ENCODE measurements around the gene ITPKA.

Gene ITPKA

DNA sequence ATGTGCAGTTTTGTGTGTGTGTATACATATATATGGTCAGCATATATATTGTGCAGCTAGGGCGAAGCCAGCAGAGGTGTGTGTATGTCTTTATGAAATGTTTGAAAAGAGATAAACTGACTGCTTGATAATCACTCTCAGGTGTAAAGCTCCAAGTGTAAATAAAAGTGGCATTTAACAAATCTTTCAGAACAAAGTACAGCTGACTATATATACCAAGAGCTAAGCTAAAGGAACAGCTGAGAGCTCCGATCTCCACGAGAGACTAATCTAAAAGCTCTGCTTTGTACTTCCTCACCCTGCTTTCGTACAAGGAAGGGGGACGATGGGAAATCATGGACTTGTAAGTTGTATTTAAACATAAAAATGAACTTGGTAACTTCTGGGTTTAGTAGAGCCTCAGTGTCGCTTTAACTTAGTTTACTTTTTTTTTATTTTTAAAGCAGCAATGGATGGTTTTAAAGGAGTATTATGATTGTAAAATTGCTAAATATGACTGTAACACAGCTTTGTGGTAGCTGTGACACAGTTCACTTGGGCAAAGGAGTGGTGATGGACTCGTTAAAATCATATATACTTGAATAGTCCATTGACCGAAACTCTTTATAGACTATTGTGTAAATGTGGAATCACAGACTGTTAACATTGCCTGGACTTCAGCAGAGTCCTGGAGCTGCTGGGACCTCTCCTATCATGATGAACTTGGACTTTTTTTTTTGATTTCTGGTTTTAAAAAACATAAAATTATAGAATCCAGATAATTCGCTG, 11.4 kb upstream of the ITPKA start:
- CTCF ChIA-PET = interaction anchor here (3.6 kb wide), 1 partner anchor 16 kb away, joined by 15 read pairs; no protein-coding TSS in a partner anchor
- 100% methylated on average over 4 of the region's 9 CpGs for WGBS (ENCODE audit: insufficient coverage)
- H3K9me3 ChIP-seq (ENCODE audit: control extremely low read depth in 1 of 5, control insufficient read depth in 4 of 5, insufficient read depth in 2 of 5, low read depth in 1 of 5, low read length in 4 of 5) = peaks cover 0 to 11% (median 0%) of the 10 kb centered on the region in 5 experiments
- H3K36me3 ChIP-seq (ENCODE audit: control insufficient read depth in 4 of 4, insufficient read depth in 4 of 4, low read length in 3 of 4) = peaks cover 11 to 56% (median 43%) of the 10 kb centered on the region in 4 experiments
- peaks cover 0 to 4% (median 0%) of the 10 kb centered on the region in 5 experiments for H3K27me3 ChIP-seq (replicated peaks in 2 of 5; ENCODE audit: control insufficient read depth in 4 of 5, insufficient read depth in 5 of 5, low read length in 4 of 5)
- no peak overlapping the region for H3K27ac ChIP-seq (ENCODE audit: insufficient read depth in 1 of 2, low read depth in 1 of 2, low read length in 2 of 2, poor library complexity in 1 of 2, severe bottlenecking in 2 of 2)
- peaks cover 0 to 2% (median 0%) of the 10 kb centered on the region in 4 experiments for H3K4me1 ChIP-seq (ENCODE audit: control extremely low read depth in 1 of 4, control insufficient read depth in 4 of 4, insufficient read depth in 4 of 4, low read length in 3 of 4)
- no peak for DNase-seq
- no peak overlapping the region for H3K4me3 ChIP-seq (ENCODE audit: control insufficient read depth in 1 of 7, extremely low read depth in 1 of 7, insufficient read depth in 4 of 7, low read depth in 2 of 7, low read length in 6 of 7)
- POLR2A ChIA-PET = interaction anchor here (0.5 to 0.6 kb wide), 2 partner anchors 11 to 15 kb away, joined by 3 read pairs; no protein-coding TSS in a partner anchor

DNA sequence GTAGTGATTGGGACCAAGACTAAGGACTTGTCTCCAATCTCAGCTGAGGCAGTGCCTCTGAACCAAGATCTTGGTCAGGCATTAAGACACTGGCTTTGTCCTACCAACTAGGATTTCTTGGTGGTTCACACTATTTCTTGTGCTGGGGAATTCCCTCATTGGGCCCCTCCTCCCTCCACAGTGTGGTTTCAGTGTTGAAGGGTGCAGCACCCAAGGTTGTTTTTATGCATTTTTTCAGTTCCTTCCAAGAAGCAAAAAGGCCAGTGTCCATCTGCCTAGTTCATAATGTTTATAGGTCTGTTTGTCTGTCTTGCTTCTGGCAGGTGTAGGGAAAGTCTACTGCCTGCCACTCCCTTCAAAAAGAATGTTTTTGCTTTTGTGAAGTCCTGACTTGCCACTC, 10.6 kb upstream of the ITPKA start:
- H3K36me3 ChIP-seq (ENCODE audit: control insufficient read depth in 4 of 4, insufficient read depth in 4 of 4, low read length in 3 of 4) = peaks cover 10 to 52% (median 38%) of the 10 kb centered on the region in 4 experiments
- no peak overlapping the region for H3K4me3 ChIP-seq (ENCODE audit: control insufficient read depth in 1 of 7, extremely low read depth in 1 of 7, insufficient read depth in 4 of 7, low read depth in 2 of 7, low read length in 6 of 7)
- ChIA-PET CTCF (interaction anchor here (3.6 kb wide), 1 partner anchor 17 kb away, joined by 15 read pairs; no protein-coding TSS in a partner anchor), POLR2A (interaction anchor here (1.6 kb wide), 1 partner anchor 17 kb away, joined by 5 read pairs; no protein-coding TSS in a partner anchor)
- H3K9me3 ChIP-seq (ENCODE audit: control extremely low read depth in 1 of 5, control insufficient read depth in 4 of 5, insufficient read depth in 2 of 5, low read depth in 1 of 5, low read length in 4 of 5) = peaks cover 0 to 11% (median 0%) of the 10 kb centered on the region in 5 experiments
- H3K27me3 ChIP-seq (replicated peaks in 2 of 5; ENCODE audit: control insufficient read depth in 4 of 5, insufficient read depth in 5 of 5, low read length in 4 of 5) = peaks cover 0 to 6% (median 0%) of the 10 kb centered on the region in 5 experiments
- no peak overlapping the region for H3K27ac ChIP-seq (ENCODE audit: insufficient read depth in 1 of 2, low read depth in 1 of 2, low read length in 2 of 2, poor library complexity in 1 of 2, severe bottlenecking in 2 of 2)
- H3K4me1 ChIP-seq (ENCODE audit: control extremely low read depth in 1 of 4, control insufficient read depth in 4 of 4, insufficient read depth in 4 of 4, low read length in 3 of 4) = peaks cover 0 to 2% (median 0%) of the 10 kb centered on the region in 4 experiments
- no peak for DNase-seq

DNA sequence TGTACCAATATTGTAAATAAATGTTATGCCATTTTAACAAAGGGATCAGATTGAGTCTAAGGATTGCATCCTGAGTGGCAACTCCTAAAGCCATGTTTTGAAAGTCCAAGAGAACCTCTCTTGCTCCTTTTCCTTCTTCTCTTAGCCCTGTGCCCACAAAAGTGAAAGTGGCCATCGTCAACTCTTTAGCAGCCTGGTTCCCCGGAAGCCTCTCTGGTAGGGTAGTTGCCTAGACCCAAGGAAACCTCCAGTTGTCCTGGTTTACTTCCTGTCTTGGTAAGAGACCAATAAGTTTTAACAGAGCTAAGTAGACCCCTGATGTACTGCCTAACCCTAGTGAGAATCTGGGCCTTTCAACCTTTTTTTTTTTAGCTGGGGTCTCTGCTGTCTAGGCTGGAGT, 10.2 kb upstream of the ITPKA start:
- H3K27ac ChIP-seq (ENCODE audit: insufficient read depth in 1 of 2, low read depth in 1 of 2, low read length in 2 of 2, poor library complexity in 1 of 2, severe bottlenecking in 2 of 2) = no peak overlapping the region
- peaks cover 0 to 11% (median 0%) of the 10 kb centered on the region in 5 experiments for H3K9me3 ChIP-seq (ENCODE audit: control extremely low read depth in 1 of 5, control insufficient read depth in 4 of 5, insufficient read depth in 2 of 5, low read depth in 1 of 5, low read length in 4 of 5)
- peaks cover 0 to 6% (median 0%) of the 10 kb centered on the region in 5 experiments for H3K27me3 ChIP-seq (replicated peaks in 2 of 5; ENCODE audit: control insufficient read depth in 4 of 5, insufficient read depth in 5 of 5, low read length in 4 of 5)
- CTCF ChIA-PET = interaction anchor here (1.2 kb wide), 1 partner anchor 56 kb away, joined by 3 read pairs; no protein-coding TSS in a partner anchor
- POLR2A ChIA-PET = interaction anchor here (1.6 kb wide), 1 partner anchor 18 kb away, joined by 5 read pairs; no protein-coding TSS in a partner anchor
- 94% methylated on average over 2 of the region's 2 CpGs for WGBS (ENCODE audit: insufficient coverage)
- no peak for DNase-seq
- H3K36me3 ChIP-seq (ENCODE audit: control insufficient read depth in 4 of 4, insufficient read depth in 4 of 4, low read length in 3 of 4) = peaks cover 9 to 48% (median 37%) of the 10 kb centered on the region in 4 experiments
- peaks cover 0 to 2% (median 0%) of the 10 kb centered on the region in 4 experiments for H3K4me1 ChIP-seq (ENCODE audit: control extremely low read depth in 1 of 4, control insufficient read depth in 4 of 4, insufficient read depth in 4 of 4, low read length in 3 of 4)
- H3K4me3 ChIP-seq (ENCODE audit: control insufficient read depth in 1 of 7, extremely low read depth in 1 of 7, insufficient read depth in 4 of 7, low read depth in 2 of 7, low read length in 6 of 7) = no peak overlapping the region

DNA sequence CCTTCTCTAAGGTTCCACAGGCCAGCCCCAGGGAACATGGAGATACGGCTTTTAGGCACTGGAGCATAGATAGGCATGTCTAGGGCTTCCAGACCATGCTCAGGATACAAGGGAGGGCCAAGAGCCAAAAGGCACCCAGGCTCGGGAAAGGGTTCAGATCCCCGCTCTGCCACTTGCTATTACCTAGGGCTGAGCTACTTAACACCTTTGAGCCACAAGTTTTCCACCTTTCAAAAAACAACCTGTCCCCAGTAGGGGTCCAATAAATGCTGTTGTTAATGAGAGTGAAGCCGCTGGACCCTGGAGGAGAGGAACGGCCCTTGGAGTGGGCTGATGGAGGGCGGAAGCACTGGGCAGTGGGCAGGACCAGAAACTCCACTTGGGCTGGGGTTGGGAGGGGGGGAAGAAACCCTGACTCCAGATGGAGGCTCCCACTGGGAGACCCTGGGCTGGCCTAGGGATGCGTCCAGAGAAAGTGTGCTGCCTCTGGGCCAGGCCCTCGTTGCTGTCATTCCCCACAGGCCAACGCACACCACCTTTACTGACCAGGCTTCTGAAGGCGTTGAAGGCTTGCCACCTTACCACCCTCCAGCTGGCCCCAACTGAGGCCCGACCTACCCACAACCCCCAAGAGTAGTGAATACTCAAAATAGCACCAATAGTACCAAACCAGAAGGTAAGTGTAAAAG, 8.6 kb upstream of the ITPKA start:
- no peak overlapping the region for H3K27ac ChIP-seq (ENCODE audit: insufficient read depth in 1 of 2, low read depth in 1 of 2, low read length in 2 of 2, poor library complexity in 1 of 2, severe bottlenecking in 2 of 2)
- H3K4me3 ChIP-seq (ENCODE audit: control insufficient read depth in 1 of 7, extremely low read depth in 1 of 7, insufficient read depth in 4 of 7, low read depth in 2 of 7, low read length in 6 of 7) = no peak overlapping the region
- peaks cover 6 to 32% (median 23%) of the 10 kb centered on the region in 4 experiments for H3K36me3 ChIP-seq (ENCODE audit: control insufficient read depth in 4 of 4, insufficient read depth in 4 of 4, low read length in 3 of 4)
- CTCF ChIA-PET = interaction anchor here (0.6 to 1.0 kb wide), 2 partner anchors 8 to 23 kb away, joined by 3 to 4 read pairs; no protein-coding TSS in a partner anchor
- POLR2A ChIA-PET = interaction anchor here (0.6 kb wide), 2 partner anchors 67 to 217 kb away, joined by 3 read pairs; no protein-coding TSS in a partner anchor
- H3K9me3 ChIP-seq (ENCODE audit: control extremely low read depth in 1 of 5, control insufficient read depth in 4 of 5, insufficient read depth in 2 of 5, low read depth in 1 of 5, low read length in 4 of 5) = peaks cover 0 to 11% (median 0%) of the 10 kb centered on the region in 5 experiments
- 89% methylated on average over 9 of the region's 11 CpGs for WGBS (ENCODE audit: insufficient coverage)
- peaks cover 0 to 2% (median 0%) of the 10 kb centered on the region in 4 experiments for H3K4me1 ChIP-seq (ENCODE audit: control extremely low read depth in 1 of 4, control insufficient read depth in 4 of 4, insufficient read depth in 4 of 4, low read length in 3 of 4)
- DNase-seq = no peak
- peaks cover 0 to 6% (median 0%) of the 10 kb centered on the region in 5 experiments for H3K27me3 ChIP-seq (replicated peaks in 2 of 5; ENCODE audit: control insufficient read depth in 4 of 5, insufficient read depth in 5 of 5, low read length in 4 of 5)

DNA sequence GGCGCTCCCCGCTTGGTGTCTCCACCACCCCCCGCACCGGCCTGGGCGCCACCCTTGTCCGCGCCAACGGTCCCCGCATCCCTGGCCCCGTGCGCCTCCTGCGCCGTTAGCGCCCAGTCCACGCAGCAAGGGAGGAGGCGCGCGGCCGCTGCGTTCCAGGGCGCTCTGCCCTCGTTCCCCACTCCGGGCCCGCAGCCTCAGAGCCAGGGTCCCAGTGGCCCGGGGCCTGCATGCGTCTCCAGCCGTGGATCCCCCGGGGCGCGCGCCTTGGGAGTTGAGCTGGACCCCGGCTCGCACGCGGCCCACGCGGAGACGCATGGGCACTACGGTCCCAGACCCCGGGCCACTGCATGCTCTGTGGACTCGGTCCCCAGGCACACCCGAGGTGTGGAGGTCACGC, 7.4 kb upstream of the ITPKA start:
- H3K27ac ChIP-seq (ENCODE audit: insufficient read depth in 1 of 2, low read depth in 1 of 2, low read length in 2 of 2, poor library complexity in 1 of 2, severe bottlenecking in 2 of 2) = no peak overlapping the region
- H3K36me3 ChIP-seq (ENCODE audit: control insufficient read depth in 4 of 4, insufficient read depth in 4 of 4, low read length in 3 of 4) = peaks cover 5 to 20% (median 13%) of the 10 kb centered on the region in 4 experiments
- CTCF ChIA-PET = interaction anchor here (0.7 to 1.4 kb wide), 3 partner anchors 11 to 72 kb away, joined by 3 read pairs; partner anchors contain the start of gene LTK
- no peak for DNase-seq
- no peak overlapping the region for H3K4me3 ChIP-seq (ENCODE audit: control insufficient read depth in 1 of 7, extremely low read depth in 1 of 7, insufficient read depth in 4 of 7, low read depth in 2 of 7, low read length in 6 of 7)
- peaks cover 0 to 17% (median 3%) of the 10 kb centered on the region in 5 experiments for H3K27me3 ChIP-seq (replicated peaks in 2 of 5; ENCODE audit: control insufficient read depth in 4 of 5, insufficient read depth in 5 of 5, low read length in 4 of 5)
- 90% methylated on average over 41 of the region's 43 CpGs for WGBS (ENCODE audit: insufficient coverage)
- H3K9me3 ChIP-seq (ENCODE audit: control extremely low read depth in 1 of 5, control insufficient read depth in 4 of 5, insufficient read depth in 2 of 5, low read depth in 1 of 5, low read length in 4 of 5) = peaks cover 0 to 8% (median 0%) of the 10 kb centered on the region in 5 experiments
- H3K4me1 ChIP-seq (ENCODE audit: control extremely low read depth in 1 of 4, control insufficient read depth in 4 of 4, insufficient read depth in 4 of 4, low read length in 3 of 4) = peaks cover 0 to 2% (median 0%) of the 10 kb centered on the region in 4 experiments
- POLR2A ChIA-PET = no interaction called here

DNA sequence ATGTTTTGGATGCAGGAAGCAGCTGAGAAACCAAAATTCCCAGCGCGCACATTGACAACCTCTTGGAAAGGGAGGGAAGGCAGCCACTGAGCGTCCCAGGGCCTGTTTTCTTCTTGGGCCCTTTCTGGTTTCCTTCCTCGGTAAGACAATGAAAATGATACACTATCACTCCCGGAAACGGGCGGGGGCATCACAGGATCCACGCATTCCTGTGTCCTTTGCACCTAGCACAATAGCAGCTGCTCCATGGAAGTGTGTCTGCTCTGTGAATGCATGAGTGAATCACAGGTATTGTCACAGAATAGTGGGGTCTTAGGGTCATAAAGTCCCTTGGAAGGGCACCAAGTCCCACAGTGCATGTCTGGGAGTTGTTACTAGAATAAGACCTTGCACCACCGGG, 6.3 kb upstream of the ITPKA start:
- H3K27me3 ChIP-seq (replicated peaks in 2 of 5; ENCODE audit: control insufficient read depth in 4 of 5, insufficient read depth in 5 of 5, low read length in 4 of 5) = peaks cover 0 to 27% (median 8%) of the 10 kb centered on the region in 5 experiments
- no peaks in the 10 kb centered on the region for H3K9me3 ChIP-seq (ENCODE audit: control extremely low read depth in 1 of 5, control insufficient read depth in 4 of 5, insufficient read depth in 2 of 5, low read depth in 1 of 5, low read length in 4 of 5)
- ChIA-PET CTCF (interaction anchor here (1.4 kb wide), 1 partner anchor 26 kb away, joined by 3 read pairs; the partner anchor contains the start of gene LTK), POLR2A (no interaction called here)
- WGBS (ENCODE audit: insufficient coverage) = 94% methylated on average over 8 of the region's 9 CpGs
- peaks cover 0 to 9% (median 5%) of the 10 kb centered on the region in 4 experiments for H3K36me3 ChIP-seq (ENCODE audit: control insufficient read depth in 4 of 4, insufficient read depth in 4 of 4, low read length in 3 of 4)
- H3K4me3 ChIP-seq (ENCODE audit: control insufficient read depth in 1 of 7, extremely low read depth in 1 of 7, insufficient read depth in 4 of 7, low read depth in 2 of 7, low read length in 6 of 7) = no peak overlapping the region
- DNase-seq = no peak
- H3K4me1 ChIP-seq (ENCODE audit: control extremely low read depth in 1 of 4, control insufficient read depth in 4 of 4, insufficient read depth in 4 of 4, low read length in 3 of 4) = peaks cover 0 to 3% (median 1%) of the 10 kb centered on the region in 4 experiments
- H3K27ac ChIP-seq (ENCODE audit: insufficient read depth in 1 of 2, low read depth in 1 of 2, low read length in 2 of 2, poor library complexity in 1 of 2, severe bottlenecking in 2 of 2) = no peak overlapping the region

All from common myeloid progenitor, CD34-positive (primary cell).